ENCODE results near the gene DERA.
"Not testable (repeated sequence)": the region's sequence is repeated elsewhere in the genome, so short reads cannot be mapped to it uniquely, and the experiment has no call there.

Gene DERA

DNA sequence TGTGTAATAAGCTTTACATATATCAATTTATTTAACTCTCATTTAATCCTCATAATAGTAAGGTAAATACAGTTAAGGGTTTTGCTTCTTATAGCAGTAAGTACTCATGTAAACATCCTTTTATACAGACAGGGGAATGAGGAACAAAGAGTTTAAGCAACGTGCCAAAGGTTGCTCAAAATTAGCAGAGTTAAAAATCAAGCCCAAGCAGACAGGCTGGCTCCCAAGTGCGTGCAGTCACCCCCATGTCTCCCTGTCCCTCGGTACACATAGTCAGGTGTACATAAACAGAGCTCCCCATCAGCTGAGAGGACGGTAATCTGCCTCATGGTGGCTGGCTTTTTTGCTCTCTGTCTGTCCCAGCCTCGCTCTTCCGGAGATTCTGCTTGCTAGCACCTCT is 126.4 kb downstream of the DERA start:
- DNase-seq (ENCODE audit: insufficient read length, low spot score): no peak
- TF ChIP-seq SPI1 (IDR thresholded peaks at IDR 0.05; ENCODE audit: low read depth, low read length): no peak
- no peak for TF ChIP-seq PAX5 (IDR thresholded peaks at IDR 0.05; ENCODE audit: insufficient read depth, low read length, severe bottlenecking)
- no peak for TF ChIP-seq TAF1 (IDR thresholded peaks at IDR 0.05; ENCODE audit: low read depth, low read length)
- TF ChIP-seq POU2F2 (IDR thresholded peaks at IDR 0.05; ENCODE audit: low read depth, low read length): no peak
- no peak for TF ChIP-seq POLR2A (IDR thresholded peaks at IDR 0.05; ENCODE audit: low read depth, low read length)
- no peak for TF ChIP-seq POLR2AphosphoS5 (IDR thresholded peaks at IDR 0.05; ENCODE audit: low read depth, low read length)
- no peak for FAIRE-seq

DNA sequence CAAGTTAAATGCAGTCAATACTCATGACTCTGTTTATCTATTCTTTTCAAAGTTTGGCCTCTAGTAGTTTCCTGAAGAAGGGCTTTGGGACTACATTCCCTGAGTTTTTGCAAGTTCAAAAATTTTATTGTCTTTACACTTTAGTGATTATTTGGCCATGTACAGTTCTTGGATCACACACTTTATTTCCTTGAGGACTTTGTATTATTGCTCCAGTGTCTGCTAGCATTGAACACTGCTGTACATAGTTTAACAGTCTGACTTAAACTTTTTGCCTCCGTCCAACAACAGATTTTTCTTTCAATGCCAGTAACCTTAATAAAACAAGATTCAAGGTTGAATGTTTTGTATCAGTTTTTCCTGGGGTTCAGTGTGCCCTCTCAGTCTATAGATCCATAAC is 132.3 kb downstream of the DERA start:
- FAIRE-seq (no peak), DNase-seq (ENCODE audit: insufficient read length, low spot score) (no peak)
- TF ChIP-seq POLR2AphosphoS5 (IDR thresholded peaks at IDR 0.05; ENCODE audit: low read depth, low read length) (no peak), PAX5 (IDR thresholded peaks at IDR 0.05; ENCODE audit: insufficient read depth, low read length, severe bottlenecking) (no peak), POU2F2 (IDR thresholded peaks at IDR 0.05; ENCODE audit: low read depth, low read length) (no peak)

DNA sequence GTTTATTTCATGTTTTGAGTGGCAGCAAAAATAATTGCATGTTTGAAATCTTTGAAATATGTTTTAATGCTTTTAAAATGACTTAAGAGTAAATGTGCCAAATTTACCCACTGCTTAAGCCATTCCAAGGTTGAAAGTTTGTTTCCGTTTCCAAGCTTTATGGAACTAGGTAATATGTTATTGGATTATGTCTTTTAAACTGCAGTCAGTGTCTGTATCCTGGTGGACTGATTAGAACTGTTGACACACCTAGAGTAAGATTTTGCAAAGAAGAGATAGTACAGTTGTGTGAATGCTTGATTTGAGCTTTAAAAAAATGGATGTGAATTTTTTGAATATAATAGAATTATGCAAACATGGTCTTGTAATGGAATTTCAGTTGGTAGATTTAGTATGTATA is 135.1 kb downstream of the DERA start:
- no peak for DNase-seq (ENCODE audit: insufficient read length, low spot score)
- FAIRE-seq: no peak
- no peak for TF ChIP-seq POLR2A (IDR thresholded peaks at IDR 0.05; ENCODE audit: low read depth, low read length)
- no peak for TF ChIP-seq PAX5 (IDR thresholded peaks at IDR 0.05; ENCODE audit: insufficient read depth, low read length, severe bottlenecking)
- no peak for TF ChIP-seq POU2F2 (IDR thresholded peaks at IDR 0.05; ENCODE audit: low read depth, low read length)
- TF ChIP-seq POLR2AphosphoS5 (IDR thresholded peaks at IDR 0.05; ENCODE audit: low read depth, low read length): no peak
- no peak for TF ChIP-seq TAF1 (IDR thresholded peaks at IDR 0.05; ENCODE audit: low read depth, low read length)

DNA sequence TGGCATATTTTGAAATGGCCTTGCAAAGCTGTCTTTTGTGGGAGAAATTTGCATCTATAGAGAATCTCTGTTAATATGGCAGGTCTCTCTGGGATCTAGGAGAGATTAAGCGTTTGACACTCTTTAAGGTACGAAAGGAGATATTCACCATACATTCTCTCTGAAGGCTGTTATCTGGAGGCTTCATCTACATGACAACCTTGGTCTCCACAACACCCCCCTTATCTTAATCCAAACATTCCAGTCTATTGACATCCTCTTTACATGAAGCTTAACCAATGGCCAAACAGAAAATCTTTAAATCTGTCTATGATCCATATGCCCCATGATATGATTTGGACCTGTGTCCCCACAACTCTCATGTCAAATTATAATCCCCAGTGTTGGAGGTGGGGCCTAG is 137.4 kb downstream of the DERA start:
- DNase-seq (ENCODE audit: insufficient read length, low spot score) (no peak), FAIRE-seq (no peak)
- TF ChIP-seq TAF1 (IDR thresholded peaks at IDR 0.05; ENCODE audit: low read depth, low read length): no peak
- no peak for TF ChIP-seq POLR2A (IDR thresholded peaks at IDR 0.05; ENCODE audit: low read depth, low read length)
- TF ChIP-seq POU2F2 (IDR thresholded peaks at IDR 0.05; ENCODE audit: low read depth, low read length): no peak
- TF ChIP-seq SPI1 (IDR thresholded peaks at IDR 0.05; ENCODE audit: low read depth, low read length): no peak
- no peak for TF ChIP-seq PAX5 (IDR thresholded peaks at IDR 0.05; ENCODE audit: insufficient read depth, low read length, severe bottlenecking)
- no peak for TF ChIP-seq POLR2AphosphoS5 (IDR thresholded peaks at IDR 0.05; ENCODE audit: low read depth, low read length)

DNA sequence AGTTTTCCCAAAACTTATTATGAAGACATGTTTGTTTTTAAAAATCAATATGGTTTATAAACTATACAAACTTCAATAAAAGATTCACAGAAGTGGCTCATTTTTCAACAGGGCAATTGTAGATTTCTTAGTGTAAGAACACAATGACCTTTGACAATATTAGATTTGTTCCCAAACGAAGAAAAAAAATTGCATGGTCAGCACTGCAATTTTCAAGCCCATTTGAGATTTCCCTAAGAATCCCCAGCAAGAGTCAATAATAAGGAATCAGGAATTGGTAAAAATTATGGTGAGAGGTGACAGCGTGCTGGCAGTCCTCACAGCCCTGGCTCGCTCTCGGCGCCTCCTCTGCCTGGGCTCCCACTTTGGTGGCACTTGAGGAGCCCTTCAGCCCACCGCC is 145.8 kb downstream of the DERA start:
- TF ChIP-seq POU2F2 (IDR thresholded peaks at IDR 0.05; ENCODE audit: low read depth, low read length): no peak
- TF ChIP-seq PAX5 (IDR thresholded peaks at IDR 0.05; ENCODE audit: insufficient read depth, low read length, severe bottlenecking): no peak
- no peak for TF ChIP-seq TAF1 (IDR thresholded peaks at IDR 0.05; ENCODE audit: low read depth, low read length)
- no peak for TF ChIP-seq SPI1 (IDR thresholded peaks at IDR 0.05; ENCODE audit: low read depth, low read length)
- TF ChIP-seq POLR2AphosphoS5 (IDR thresholded peaks at IDR 0.05; ENCODE audit: low read depth, low read length): no peak
- no peak for TF ChIP-seq POLR2A (IDR thresholded peaks at IDR 0.05; ENCODE audit: low read depth, low read length)
- no peak for DNase-seq (ENCODE audit: insufficient read length, low spot score)
- no peak for FAIRE-seq

DNA sequence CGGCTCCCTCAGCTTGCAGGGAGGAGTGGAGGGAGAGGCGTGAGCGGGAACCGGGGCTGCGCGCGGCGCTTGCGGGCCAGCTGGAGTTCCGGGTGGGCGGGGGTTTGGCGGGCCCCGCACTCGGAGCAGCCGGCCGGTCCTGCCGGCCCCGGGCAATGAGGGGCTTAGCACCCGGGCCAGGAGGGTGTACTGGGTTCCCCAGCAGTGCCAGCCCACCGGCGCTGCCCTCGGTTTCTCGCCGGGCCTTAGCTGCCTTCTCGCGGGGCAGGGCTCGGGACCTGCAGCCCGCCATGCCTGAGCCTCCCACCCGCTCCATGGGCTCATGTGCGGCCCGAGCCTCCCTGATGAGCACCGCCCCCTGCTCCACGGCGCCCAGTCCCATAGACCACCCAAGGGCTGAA is 146.2 kb downstream of the DERA start:
- not testable (repeated sequence) for FAIRE-seq; DNase-seq (ENCODE audit: insufficient read length, low spot score)

DNA sequence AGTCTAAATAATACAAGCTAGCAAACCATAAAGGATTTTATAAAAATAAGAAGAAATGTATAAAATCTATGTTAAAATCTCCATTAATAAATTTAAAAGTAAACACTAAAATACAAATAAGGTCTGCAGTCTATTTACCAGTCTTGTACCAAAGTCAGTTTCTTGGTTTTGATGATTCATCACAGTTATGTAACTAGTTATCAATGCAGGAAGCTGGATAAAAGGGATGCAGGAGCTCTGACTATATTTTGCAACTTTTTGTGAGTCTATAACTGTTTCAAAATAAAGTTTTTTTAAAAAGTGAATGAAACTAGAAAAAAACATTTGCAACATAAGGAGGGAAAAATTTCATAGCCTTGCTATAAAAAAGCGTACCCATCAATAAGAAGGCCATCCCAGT is 151.5 kb downstream of the DERA start:
- FAIRE-seq: no peak
- TF ChIP-seq POLR2AphosphoS5 (IDR thresholded peaks at IDR 0.05; ENCODE audit: low read depth, low read length): no peak
- no peak for TF ChIP-seq PAX5 (IDR thresholded peaks at IDR 0.05; ENCODE audit: insufficient read depth, low read length, severe bottlenecking)
- no peak for TF ChIP-seq TAF1 (IDR thresholded peaks at IDR 0.05; ENCODE audit: low read depth, low read length)
- no peak for TF ChIP-seq POU2F2 (IDR thresholded peaks at IDR 0.05; ENCODE audit: low read depth, low read length)
- no peak for TF ChIP-seq POLR2A (IDR thresholded peaks at IDR 0.05; ENCODE audit: low read depth, low read length)
- no peak for TF ChIP-seq SPI1 (IDR thresholded peaks at IDR 0.05; ENCODE audit: low read depth, low read length)
- DNase-seq (ENCODE audit: insufficient read length, low spot score): no peak

DNA sequence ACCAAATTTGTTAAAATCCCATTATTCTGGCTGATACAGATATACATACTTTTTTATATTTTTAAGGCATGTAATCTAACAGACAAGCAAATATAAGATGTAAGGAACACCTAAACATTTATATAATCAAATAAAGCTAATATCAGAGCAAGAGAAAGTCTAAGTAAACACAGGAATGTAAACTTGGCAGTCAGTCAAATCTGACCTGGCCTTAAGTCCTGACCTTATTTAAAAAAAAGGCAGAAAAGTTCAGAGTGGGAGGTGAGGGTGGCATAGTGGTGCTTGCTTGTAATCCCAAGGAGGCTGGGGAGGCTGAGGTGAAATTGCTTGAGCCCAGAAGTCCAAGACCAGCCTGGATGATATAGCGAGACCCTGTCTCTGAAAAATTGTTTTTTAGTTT is 152.6 kb downstream of the DERA start:
- no peak for FAIRE-seq
- no peak for TF ChIP-seq POLR2A (IDR thresholded peaks at IDR 0.05; ENCODE audit: low read depth, low read length)
- DNase-seq (ENCODE audit: insufficient read length, low spot score): no peak

DNA sequence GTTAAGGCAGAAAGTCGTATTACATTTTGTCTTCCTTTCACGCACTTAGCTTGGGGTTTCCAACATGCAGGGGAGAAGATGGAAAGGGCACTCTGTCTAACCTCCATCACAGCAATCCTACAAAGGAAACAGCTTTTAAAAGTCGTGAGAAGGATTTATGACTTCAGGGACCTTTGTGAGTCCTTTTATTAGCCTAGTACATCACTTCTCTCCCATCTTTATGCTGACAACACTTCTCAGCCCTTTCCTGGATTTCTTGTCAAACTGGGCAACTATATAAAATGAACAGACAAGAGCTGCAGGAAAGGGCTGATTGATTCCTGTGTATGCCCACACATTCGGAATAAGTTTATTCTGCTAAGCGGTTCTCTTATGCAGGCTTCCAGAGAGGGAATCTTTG is 159.0 kb downstream of the DERA start:
- DNase-seq (ENCODE audit: insufficient read length, low spot score) (no peak), FAIRE-seq (no peak)
- TF ChIP-seq PAX5 (IDR thresholded peaks at IDR 0.05; ENCODE audit: insufficient read depth, low read length, severe bottlenecking): no peak
- no peak for TF ChIP-seq POU2F2 (IDR thresholded peaks at IDR 0.05; ENCODE audit: low read depth, low read length)
- no peak for TF ChIP-seq POLR2A (IDR thresholded peaks at IDR 0.05; ENCODE audit: low read depth, low read length)
- TF ChIP-seq TAF1 (IDR thresholded peaks at IDR 0.05; ENCODE audit: low read depth, low read length): no peak
- TF ChIP-seq POLR2AphosphoS5 (IDR thresholded peaks at IDR 0.05; ENCODE audit: low read depth, low read length): no peak
- no peak for TF ChIP-seq SPI1 (IDR thresholded peaks at IDR 0.05; ENCODE audit: low read depth, low read length)

DNA sequence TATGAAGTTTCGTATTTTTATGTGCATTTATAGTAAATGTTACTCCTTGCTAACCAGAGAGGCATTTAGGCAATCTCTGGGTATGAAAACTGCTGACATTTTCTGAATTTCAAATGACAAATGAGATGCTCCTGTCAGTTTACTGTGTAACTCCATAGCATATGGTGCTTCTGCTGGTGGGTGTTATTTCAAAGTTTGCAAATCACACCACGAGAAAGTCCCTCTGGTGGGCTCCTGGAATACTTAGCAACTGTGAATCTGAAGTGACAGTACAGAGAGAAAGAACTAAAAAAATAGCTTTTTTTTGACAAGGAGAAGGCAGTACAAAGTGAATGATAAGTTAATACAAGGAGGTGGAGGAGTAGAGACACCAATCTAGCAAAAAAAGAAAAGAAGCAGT is 161.5 kb downstream of the DERA start:
- FAIRE-seq (no peak), DNase-seq (ENCODE audit: insufficient read length, low spot score) (no peak)
- TF ChIP-seq PAX5 (IDR thresholded peaks at IDR 0.05; ENCODE audit: insufficient read depth, low read length, severe bottlenecking) (no peak), SPI1 (IDR thresholded peaks at IDR 0.05; ENCODE audit: low read depth, low read length) (no peak), POLR2A (IDR thresholded peaks at IDR 0.05; ENCODE audit: low read depth, low read length) (no peak), TAF1 (IDR thresholded peaks at IDR 0.05; ENCODE audit: low read depth, low read length) (no peak), POU2F2 (IDR thresholded peaks at IDR 0.05; ENCODE audit: low read depth, low read length) (no peak), POLR2AphosphoS5 (IDR thresholded peaks at IDR 0.05; ENCODE audit: low read depth, low read length) (no peak)

DNA sequence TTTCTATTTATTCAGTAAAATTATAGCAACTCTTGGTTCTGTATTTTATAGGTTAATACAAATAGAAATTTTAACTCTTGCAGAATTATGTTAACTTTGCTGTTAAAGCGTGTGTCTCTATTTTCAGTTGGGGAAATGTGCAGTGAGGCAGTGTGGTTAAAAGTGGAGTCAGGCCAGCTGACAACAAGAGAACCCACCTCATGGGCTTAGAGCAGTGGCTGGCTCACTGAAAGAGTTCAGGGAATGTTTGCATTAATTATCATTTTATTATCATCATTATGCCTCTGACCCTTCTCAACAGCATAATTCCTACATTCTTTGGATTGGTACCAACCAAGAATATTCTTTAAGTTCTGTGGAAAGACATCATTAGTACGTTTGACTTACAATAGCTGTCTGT is 163.8 kb downstream of the DERA start:
- TF ChIP-seq SPI1 (IDR thresholded peaks at IDR 0.05; ENCODE audit: low read depth, low read length) (no peak), POU2F2 (IDR thresholded peaks at IDR 0.05; ENCODE audit: low read depth, low read length) (no peak), POLR2AphosphoS5 (IDR thresholded peaks at IDR 0.05; ENCODE audit: low read depth, low read length) (no peak), TAF1 (IDR thresholded peaks at IDR 0.05; ENCODE audit: low read depth, low read length) (no peak), PAX5 (IDR thresholded peaks at IDR 0.05; ENCODE audit: insufficient read depth, low read length, severe bottlenecking) (no peak), POLR2A (IDR thresholded peaks at IDR 0.05; ENCODE audit: low read depth, low read length) (no peak)
- no peak for DNase-seq (ENCODE audit: insufficient read length, low spot score)
- no peak for FAIRE-seq

Measured in GM12891 (cell line).